ENCODE measurements around the gene RHOH.

Gene RHOH

DNA sequence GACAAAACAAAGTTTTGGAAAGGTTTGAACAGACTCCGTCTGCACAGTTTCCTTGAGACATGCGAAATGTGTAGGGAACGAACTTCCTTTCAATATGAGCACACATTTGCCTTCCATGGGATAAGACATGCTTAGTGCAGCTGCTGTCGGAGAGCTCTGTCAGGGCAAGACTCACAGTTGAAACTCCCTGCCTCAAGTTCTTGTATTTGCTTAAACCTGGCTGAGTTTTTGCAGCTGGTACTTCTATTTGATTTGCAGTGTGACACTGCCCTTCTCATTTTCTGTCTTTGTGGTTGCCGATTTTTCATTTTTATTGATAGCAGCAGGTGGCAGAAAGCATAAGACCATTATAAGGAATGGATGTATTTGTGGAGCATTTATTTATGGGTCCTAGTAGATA lies 18.2 kb upstream of the RHOH start:
- H3K4me3 ChIP-seq (ENCODE audit: low read depth, low read length) = no peak overlapping the region
- DNase-seq (ENCODE audit: low read depth) = no peak
- TF ChIP-seq, protein P1, sequence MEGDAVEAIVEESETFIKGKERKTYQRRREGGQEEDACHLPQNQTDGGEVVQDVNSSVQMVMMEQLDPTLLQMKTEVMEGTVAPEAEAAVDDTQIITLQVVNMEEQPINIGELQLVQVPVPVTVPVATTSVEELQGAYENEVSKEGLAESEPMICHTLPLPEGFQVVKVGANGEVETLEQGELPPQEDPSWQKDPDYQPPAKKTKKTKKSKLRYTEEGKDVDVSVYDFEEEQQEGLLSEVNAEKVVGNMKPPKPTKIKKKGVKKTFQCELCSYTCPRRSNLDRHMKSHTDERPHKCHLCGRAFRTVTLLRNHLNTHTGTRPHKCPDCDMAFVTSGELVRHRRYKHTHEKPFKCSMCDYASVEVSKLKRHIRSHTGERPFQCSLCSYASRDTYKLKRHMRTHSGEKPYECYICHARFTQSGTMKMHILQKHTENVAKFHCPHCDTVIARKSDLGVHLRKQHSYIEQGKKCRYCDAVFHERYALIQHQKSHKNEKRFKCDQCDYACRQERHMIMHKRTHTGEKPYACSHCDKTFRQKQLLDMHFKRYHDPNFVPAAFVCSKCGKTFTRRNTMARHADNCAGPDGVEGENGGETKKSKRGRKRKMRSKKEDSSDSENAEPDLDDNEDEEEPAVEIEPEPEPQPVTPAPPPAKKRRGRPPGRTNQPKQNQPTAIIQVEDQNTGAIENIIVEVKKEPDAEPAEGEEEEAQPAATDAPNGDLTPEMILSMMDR (IDR thresholded peaks at IDR 0.05; ENCODE audit: control insufficient read depth, extremely low read depth, insufficient read depth) = no peak

DNA sequence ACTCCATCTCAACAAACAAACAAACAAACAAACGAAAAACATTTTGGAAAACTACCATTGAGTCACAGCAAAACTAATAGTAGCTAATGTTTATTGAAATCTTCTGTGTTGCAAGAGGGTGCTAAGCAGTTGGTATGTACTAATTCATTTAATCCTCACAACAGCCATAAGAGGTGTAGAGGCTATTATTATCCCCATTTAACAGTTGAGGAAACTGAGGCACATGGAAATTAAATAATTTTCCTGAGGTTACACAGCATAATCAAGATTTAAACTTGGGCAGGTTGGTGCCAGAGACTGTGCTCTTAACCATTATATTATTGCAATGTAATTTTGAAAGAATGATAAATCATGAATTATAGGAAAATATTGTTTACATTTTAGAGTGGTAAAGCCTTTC lies 17.5 kb upstream of the RHOH start:
- TF ChIP-seq, protein P1 (IDR thresholded peaks at IDR 0.05; ENCODE audit: control insufficient read depth, extremely low read depth, insufficient read depth) = no peak
- no peak overlapping the region for H3K4me3 ChIP-seq (ENCODE audit: low read depth, low read length)

GRCh38 chr4:40180356-40180755 lies 16.5 kb upstream of the RHOH start:
- no peak overlapping the region for H3K4me3 ChIP-seq (ENCODE audit: low read depth, low read length)
- DNase-seq (ENCODE audit: low read depth) = no peak
- TF ChIP-seq, protein P1 (IDR thresholded peaks at IDR 0.05; ENCODE audit: control insufficient read depth, extremely low read depth, insufficient read depth) = no peak

More for the DNA sequence above, 17.5 kb upstream of the RHOH start:
- DNase-seq (ENCODE audit: low read depth) = no peak

DNA sequence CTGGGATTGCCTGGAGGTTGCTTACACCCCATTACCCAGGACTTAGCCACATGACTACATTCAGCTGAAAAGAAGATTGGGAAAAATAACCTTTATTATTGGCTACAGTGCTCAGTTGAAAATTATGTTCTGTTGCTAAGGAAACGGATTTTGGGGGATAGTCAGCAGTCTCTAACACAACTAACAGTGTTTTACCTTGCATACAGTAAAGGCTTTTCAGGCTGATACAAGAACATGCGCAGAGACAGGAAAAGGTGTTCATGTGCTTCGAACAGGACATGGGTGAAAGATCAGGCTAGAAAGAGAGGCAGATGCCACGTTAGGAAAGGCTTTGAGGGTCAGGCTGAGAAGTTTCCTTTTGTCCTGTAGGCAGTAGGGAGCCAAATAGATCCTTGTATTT lies 14.8 kb upstream of the RHOH start:
- H3K4me3 ChIP-seq (ENCODE audit: low read depth, low read length) = no peak overlapping the region
- TF ChIP-seq, protein P1 (IDR thresholded peaks at IDR 0.05; ENCODE audit: control insufficient read depth, extremely low read depth, insufficient read depth) = no peak
- no peak for DNase-seq (ENCODE audit: low read depth)

DNA sequence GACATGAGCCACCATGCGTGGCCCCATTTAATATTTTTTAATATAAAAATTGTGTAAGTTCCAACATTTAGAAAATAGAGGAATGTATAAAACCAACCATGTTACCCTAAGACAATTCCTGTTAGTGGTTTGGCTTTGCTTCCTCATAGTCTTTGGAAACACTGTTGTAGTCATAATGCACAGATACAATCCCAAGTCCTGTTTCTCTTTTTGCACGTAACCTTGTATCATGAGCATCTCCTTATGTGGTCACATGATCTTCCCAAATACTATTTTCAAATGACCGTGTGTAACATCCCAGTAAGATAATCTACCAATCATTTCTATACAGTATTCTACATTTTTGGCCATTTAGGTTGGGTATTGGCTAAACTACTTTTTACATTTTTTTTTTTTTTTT lies 13.9 kb upstream of the RHOH start:
- TF ChIP-seq, protein P1 (IDR thresholded peaks at IDR 0.05; ENCODE audit: control insufficient read depth, extremely low read depth, insufficient read depth) = no peak

GRCh38 chr4:40183615-40184411 lies 13.0 kb upstream of the RHOH start:
- TF ChIP-seq, protein P1 (IDR thresholded peaks at IDR 0.05; ENCODE audit: control insufficient read depth, extremely low read depth, insufficient read depth) = no peak
- no peak overlapping the region for H3K4me3 ChIP-seq (ENCODE audit: low read depth, low read length)
- no peak for DNase-seq (ENCODE audit: low read depth)

More for the DNA sequence above, 13.9 kb upstream of the RHOH start:
- no peak overlapping the region for H3K4me3 ChIP-seq (ENCODE audit: low read depth, low read length)
- DNase-seq (ENCODE audit: low read depth) = no peak
